Lower leg skin (tissue), 3 donors: ENCODE results near the gene REXO4.

Experiments
- POLR2A ChIP-seq, 2 donors: fragments of 450-650 bp; IDR thresholded peaks; one replicate each; pipeline ENCODE4 v1.6.1; 2016 to 2017; ENCODE audit warnings: antibody characterized with exemption in 2 of 2, mild to moderate bottlenecking in 1 of 2, moderate library complexity in 1 of 2
- TF ChIP-seq, protein P1 (sequence below), 3 donors: fragments of 450-650 bp; IDR thresholded peaks; one replicate each; pipeline ENCODE4 v1.5.1; 2016; ENCODE audit warnings: antibody characterized with exemption in 3 of 3, mild to moderate bottlenecking in 3 of 3, moderate library complexity in 2 of 3

DNA sequence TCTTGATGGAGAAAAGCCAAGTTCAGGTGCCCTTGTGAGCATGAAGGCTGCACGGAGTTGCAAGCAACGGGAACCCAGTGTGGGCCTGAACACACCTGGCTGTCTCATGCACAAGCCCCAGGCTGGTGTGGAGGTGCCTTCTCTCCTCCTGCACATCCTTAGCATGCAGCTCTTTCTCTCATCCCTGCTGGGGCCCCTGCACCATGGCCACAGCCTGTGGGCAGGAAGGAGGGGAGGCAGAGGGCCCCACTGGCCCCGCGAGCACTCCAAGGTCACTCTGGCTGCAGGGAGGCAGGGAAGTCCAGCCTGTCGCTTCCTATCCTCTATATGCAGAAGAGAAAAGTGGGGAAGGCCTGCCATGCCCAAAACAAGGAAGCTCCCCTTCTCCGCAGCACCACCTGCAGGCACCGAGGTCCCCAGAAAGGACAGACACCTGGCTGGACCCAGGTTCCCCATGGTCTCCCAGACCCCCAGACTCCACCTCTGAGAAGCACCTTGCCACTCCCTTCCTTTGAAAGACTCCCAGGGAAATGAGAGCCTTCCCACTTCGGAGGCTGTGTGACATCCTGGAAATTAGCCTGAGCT is 23.0 kb downstream of the REXO4 start:
- no peak for TF ChIP-seq POLR2A (IDR thresholded peaks at IDR 0.05)
- TF ChIP-seq, protein P1, sequence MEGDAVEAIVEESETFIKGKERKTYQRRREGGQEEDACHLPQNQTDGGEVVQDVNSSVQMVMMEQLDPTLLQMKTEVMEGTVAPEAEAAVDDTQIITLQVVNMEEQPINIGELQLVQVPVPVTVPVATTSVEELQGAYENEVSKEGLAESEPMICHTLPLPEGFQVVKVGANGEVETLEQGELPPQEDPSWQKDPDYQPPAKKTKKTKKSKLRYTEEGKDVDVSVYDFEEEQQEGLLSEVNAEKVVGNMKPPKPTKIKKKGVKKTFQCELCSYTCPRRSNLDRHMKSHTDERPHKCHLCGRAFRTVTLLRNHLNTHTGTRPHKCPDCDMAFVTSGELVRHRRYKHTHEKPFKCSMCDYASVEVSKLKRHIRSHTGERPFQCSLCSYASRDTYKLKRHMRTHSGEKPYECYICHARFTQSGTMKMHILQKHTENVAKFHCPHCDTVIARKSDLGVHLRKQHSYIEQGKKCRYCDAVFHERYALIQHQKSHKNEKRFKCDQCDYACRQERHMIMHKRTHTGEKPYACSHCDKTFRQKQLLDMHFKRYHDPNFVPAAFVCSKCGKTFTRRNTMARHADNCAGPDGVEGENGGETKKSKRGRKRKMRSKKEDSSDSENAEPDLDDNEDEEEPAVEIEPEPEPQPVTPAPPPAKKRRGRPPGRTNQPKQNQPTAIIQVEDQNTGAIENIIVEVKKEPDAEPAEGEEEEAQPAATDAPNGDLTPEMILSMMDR (IDR thresholded peaks at IDR 0.05) = no peak
